HG03066 (cell line): Measurements from ENCODE around the gene DNAJB6.
"Not testable (repeated sequence)": the region's sequence is repeated elsewhere in the genome, so short reads cannot be mapped to it uniquely, and the experiment has no call there.

Source experiments
- ATAC-seq: cut with Tn5 transposase; IDR thresholded peaks from one replicate; pipeline ENCODE4 v1.9.1; 2021; ENCODE audit warnings: low read depth; ENCODE audit not compliant: unreplicated experiment

DNAJB6 gene

GRCh38 chr7:157320608-157320980 lies 16.2 kb upstream of the DNAJB6 start:
- no peak for ATAC-seq

- ATAC-seq: no peak
Observed at GRCh38 chr7:157323401-157323800, 13.4 kb upstream of the DNAJB6 start.

GRCh38 chr7:157329447-157329846 lies 7.4 kb upstream of the DNAJB6 start:
- no peak for ATAC-seq

GRCh38 chr7:157330567-157330966 lies 6.2 kb upstream of the DNAJB6 start:
- ATAC-seq: not testable (repeated sequence)

- not testable (repeated sequence) for ATAC-seq
Observed at GRCh38 chr7:157331049-157331448, 5.8 kb upstream of the DNAJB6 start.

- no peak for ATAC-seq
Observed at GRCh38 chr7:157335236-157335635, 1.6 kb upstream of the DNAJB6 start.

- ATAC-seq: no peak
Observed at GRCh38 chr7:157335991-157336382, 817 bp upstream of the DNAJB6 start.

GRCh38 chr7:157337316-157338149 lies 729 bp downstream of the DNAJB6 start:
- peak; percentile 56 for ATAC-seq

GRCh38 chr7:157339777-157340677 lies 3.2 kb downstream of the DNAJB6 start:
- no peak for ATAC-seq

- ATAC-seq: no peak
Observed at GRCh38 chr7:157347217-157347904, 10.6 kb downstream of the DNAJB6 start.

GRCh38 chr7:157348548-157348947 lies 11.7 kb downstream of the DNAJB6 start:
- no peak for ATAC-seq

GRCh38 chr7:157352516-157352915 lies 15.7 kb downstream of the DNAJB6 start:
- ATAC-seq: no peak

GRCh38 chr7:157355784-157356511 lies 19.1 kb downstream of the DNAJB6 start:
- ATAC-seq: no peak

- peak; percentile 61 for ATAC-seq
Observed at GRCh38 chr7:157357129-157358040, 20.6 kb downstream of the DNAJB6 start.

- ATAC-seq: no peak
Observed at GRCh38 chr7:157358041-157358752, 21.4 kb downstream of the DNAJB6 start.

- no peak for ATAC-seq
Observed at GRCh38 chr7:157358753-157359096, 21.9 kb downstream of the DNAJB6 start.

GRCh38 chr7:157359581-157359980 lies 22.8 kb downstream of the DNAJB6 start:
- ATAC-seq: no peak

- ATAC-seq: no peak
Observed at GRCh38 chr7:157360483-157361025, 23.8 kb downstream of the DNAJB6 start.
